ENCODE measurements around the gene GALNT14.

DNA sequence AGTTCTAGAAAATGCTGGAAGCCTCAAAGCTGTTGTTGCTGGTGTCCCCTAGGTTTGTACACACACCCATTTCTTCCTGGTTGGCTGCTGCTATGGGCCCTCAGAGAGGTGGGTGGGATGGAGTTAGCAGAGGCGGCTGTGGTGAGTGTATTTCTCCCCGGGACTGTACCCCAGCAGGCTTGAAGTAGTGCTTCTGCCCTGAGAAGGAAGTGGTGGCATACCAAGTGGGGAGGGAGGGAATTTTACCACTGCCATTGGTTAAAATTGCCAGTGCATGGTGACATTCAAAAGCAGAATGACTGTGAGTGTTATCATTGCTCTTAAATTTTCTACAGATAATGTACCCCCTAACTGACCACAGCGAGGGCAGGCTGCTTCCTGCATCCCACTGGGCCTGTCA, 205.4 kb downstream of the GALNT14 start:
- no peak for TF ChIP-seq POLR2A (IDR thresholded peaks at IDR 0.05; ENCODE audit: low read length)
- no peak for TF ChIP-seq GATA1 (IDR thresholded peaks at IDR 0.05; ENCODE audit: low read depth, low read length)

Measured in erythroblast (primary cell).